ENCODE results near the gene FAT4. TPM values are rescaled to one million over a fixed set of nuclear protein-coding genes. Genes with fewer than 3 reads are reported as not detected.

The FAT4 gene
- total and polyA plus RNA-seq, 2 of the 8 experiments (the other 6 are each of a cell fraction or from before 2014, with no cell fraction given): 1.3 to 5.3 TPM

DNA sequence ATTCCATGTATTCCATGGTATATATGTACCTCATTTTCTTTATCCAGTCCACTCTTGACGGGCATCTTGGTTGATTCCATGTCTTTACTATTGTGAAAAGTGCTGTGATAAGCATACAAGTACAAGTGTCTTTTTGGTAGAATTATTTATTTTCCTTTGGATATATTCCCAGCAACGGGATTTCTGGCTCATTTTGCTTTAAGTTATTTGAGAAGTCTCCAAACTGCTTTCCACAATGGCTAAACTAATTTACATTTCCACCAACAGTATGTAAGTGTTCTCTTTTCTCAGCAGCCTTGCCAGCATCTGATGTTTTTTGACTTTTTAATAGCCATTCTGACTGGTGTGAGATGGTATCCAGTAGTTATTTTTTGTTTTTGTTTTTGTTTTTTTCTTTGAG, 17.6 kb upstream of the FAT4 start:
- Histone ChIP-seq H4K20me1 (replicated peaks in 1 of 2; ENCODE audit: control insufficient read depth in 1 of 2, insufficient read depth in 2 of 2, low read length in 2 of 2) (no peaks in the 10 kb centered on the region), H2BK120ac (replicated peaks; ENCODE audit: low read depth, low read length) (no peak overlapping the region), H3K79me2 (ENCODE audit: control insufficient read depth in 1 of 2, insufficient read depth in 2 of 2, low read length in 2 of 2) (no peaks in the 10 kb centered on the region), H2BK5ac (ENCODE audit: low read depth, low read length) (no peak overlapping the region), H3K27ac (ENCODE audit: low read depth, low read length) (no peak overlapping the region), H3K14ac (ENCODE audit: insufficient read length) (no peak overlapping the region), H3K23ac (ENCODE audit: insufficient read length) (no peak overlapping the region), H2BK12ac (ENCODE audit: low read depth, low read length) (no peak overlapping the region), H3K79me1 (ENCODE audit: low read depth, low read length) (no peaks in the 10 kb centered on the region), H3K18ac (ENCODE audit: extremely low read depth, low read length) (no peak overlapping the region), H3K4me2 (ENCODE audit: insufficient read depth in 1 of 2, low read depth in 2 of 2, low read length in 2 of 2) (no peak overlapping the region), H3K36me3 (ENCODE audit: control insufficient read depth in 2 of 4, insufficient read depth in 4 of 4, low read length in 3 of 4) (no peaks in the 10 kb centered on the region), H3K9ac (replicated peaks in 1 of 4; ENCODE audit: extremely low read depth in 1 of 4, low read depth in 3 of 4, low read length in 3 of 4) (no peak overlapping the region), H2AFZ (ENCODE audit: low read length) (no peak overlapping the region), H3K4ac (replicated peaks; ENCODE audit: insufficient read length, low read depth, low read length) (no peak overlapping the region), H4K91ac (replicated peaks; ENCODE audit: insufficient read length, low read length) (no peak overlapping the region), H3K27me3 (replicated peaks in 1 of 4; ENCODE audit: control insufficient read depth in 3 of 4, extremely low read depth in 1 of 4, insufficient read depth in 3 of 4, low read length in 3 of 4) (no peaks in the 10 kb centered on the region), H4K8ac (ENCODE audit: extremely low read depth, insufficient read depth, low read length) (no peak overlapping the region), H3K23me2 (ENCODE audit: low read depth, low read length) (no peaks in the 10 kb centered on the region), H3K9me3 (ENCODE audit: insufficient read depth in 2 of 2, low read depth in 1 of 2, low read length in 1 of 2) (no peaks in the 10 kb centered on the region), H2BK15ac (ENCODE audit: low read length) (no peak overlapping the region), H3K4me3 (ENCODE audit: extremely low read depth in 1 of 4, insufficient read depth in 2 of 4, low read depth in 3 of 4, low read length in 4 of 4) (no peak overlapping the region), H2AK5ac (ENCODE audit: low read depth, low read length) (no peak overlapping the region), H3K56ac (replicated peaks; ENCODE audit: insufficient read length, low read depth, low read length) (no peak overlapping the region), H3K4me1 (replicated peaks in 1 of 4; ENCODE audit: control insufficient read depth in 3 of 4, insufficient read depth in 4 of 4, low read length in 3 of 4) (peaks cover 0 to 2% (median 0%) of the 10 kb centered on the region in 4 experiments; a peak in 1 of 7 replicates), H2BK20ac (ENCODE audit: low read length) (no peak overlapping the region), H4K5ac (ENCODE audit: insufficient read length, low read depth, low read length) (no peak overlapping the region)
- DNase-seq (ENCODE audit: low read depth in 1 of 2, low spot score in 2 of 2): no peak
- ChIA-PET POLR2A (ENCODE audit: partially characterized antibody) (no interaction called here), CTCF (ENCODE audit: partially characterized antibody) (no interaction called here)
- 73% methylated on average over 2 of the region's 2 CpGs; no CpG with 5 or more reads in 1 of the 2 experiments for WGBS, 2 experiments (ENCODE audit: extremely low coverage in 1 of 2, insufficient coverage in 1 of 2, insufficient read length in 1 of 2, insufficient replicate concordance in 2 of 2, low coverage in 1 of 2, low lambda C conversion rate in 2 of 2, missing lambda C conversion rate in 1 of 2)
- no peak for FAIRE-seq
- TF ChIP-seq RXRA (IDR thresholded peaks at IDR 0.05; ENCODE audit: insufficient read depth, low read depth, low read length) (no peak), POLR2A (IDR thresholded peaks at IDR 0.05; ENCODE audit: control extremely low read depth in 1 of 2, low read depth in 2 of 2, low read length in 2 of 2) (no peak), CBX8 (IDR thresholded peaks at IDR 0.05; ENCODE audit: borderline replicate concordance, low read depth, low read length) (no peak), SAP30 (IDR thresholded peaks at IDR 0.05; ENCODE audit: insufficient read depth, insufficient replicate concordance, low read length) (no peak), NANOG (IDR thresholded peaks at IDR 0.05; ENCODE audit: insufficient read depth, low read depth, low read length, poor library complexity, severe bottlenecking) (no peak), RFX5 (IDR thresholded peaks at IDR 0.05; ENCODE audit: borderline replicate concordance, low read depth, low read length) (no peak), HDAC2 (IDR thresholded peaks at IDR 0.05; ENCODE audit: borderline replicate concordance in 1 of 2, low read depth in 2 of 2, low read length in 2 of 2) (no peak), EGR1 (IDR thresholded peaks at IDR 0.05; ENCODE audit: borderline replicate concordance, low read depth, low read length) (no peak), POU5F1 (IDR thresholded peaks at IDR 0.05; ENCODE audit: low read depth, low read length) (no peak), KDM5A (IDR thresholded peaks at IDR 0.05; ENCODE audit: low read length) (no peak), TBP (IDR thresholded peaks at IDR 0.05; ENCODE audit: low read depth, low read length) (no peak), TEAD4 (IDR thresholded peaks at IDR 0.05; ENCODE audit: low read depth, low read length) (no peak)
- TF ChIP-seq, protein P1, sequence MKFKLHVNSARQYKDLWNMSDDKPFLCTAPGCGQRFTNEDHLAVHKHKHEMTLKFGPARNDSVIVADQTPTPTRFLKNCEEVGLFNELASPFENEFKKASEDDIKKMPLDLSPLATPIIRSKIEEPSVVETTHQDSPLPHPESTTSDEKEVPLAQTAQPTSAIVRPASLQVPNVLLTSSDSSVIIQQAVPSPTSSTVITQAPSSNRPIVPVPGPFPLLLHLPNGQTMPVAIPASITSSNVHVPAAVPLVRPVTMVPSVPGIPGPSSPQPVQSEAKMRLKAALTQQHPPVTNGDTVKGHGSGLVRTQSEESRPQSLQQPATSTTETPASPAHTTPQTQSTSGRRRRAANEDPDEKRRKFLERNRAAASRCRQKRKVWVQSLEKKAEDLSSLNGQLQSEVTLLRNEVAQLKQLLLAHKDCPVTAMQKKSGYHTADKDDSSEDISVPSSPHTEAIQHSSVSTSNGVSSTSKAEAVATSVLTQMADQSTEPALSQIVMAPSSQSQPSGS (IDR thresholded peaks at IDR 0.05; ENCODE audit: low read length): no peak
